Measurements from ENCODE around the gene MAB21L3.

Gene MAB21L3

GRCh38 chr1:116165572-116165971 lies 54.4 kb downstream of the MAB21L3 start:
- no peak for DNase-seq (ENCODE audit: low read depth in 2 of 2)

GRCh38 chr1:116166011-116166571 lies 54.9 kb downstream of the MAB21L3 start:
- no peak for DNase-seq (ENCODE audit: low read depth in 2 of 2)

GRCh38 chr1:116166655-116167054 lies 55.5 kb downstream of the MAB21L3 start:
- DNase-seq (ENCODE audit: low read depth in 2 of 2): no peak

GRCh38 chr1:116167625-116168276 lies 56.6 kb downstream of the MAB21L3 start:
- DNase-seq (ENCODE audit: low read depth in 2 of 2): no peak

GRCh38 chr1:116168277-116169032 lies 57.3 kb downstream of the MAB21L3 start:
- DNase-seq (ENCODE audit: low read depth in 2 of 2): peak; percentile 62 to 73

DNA sequence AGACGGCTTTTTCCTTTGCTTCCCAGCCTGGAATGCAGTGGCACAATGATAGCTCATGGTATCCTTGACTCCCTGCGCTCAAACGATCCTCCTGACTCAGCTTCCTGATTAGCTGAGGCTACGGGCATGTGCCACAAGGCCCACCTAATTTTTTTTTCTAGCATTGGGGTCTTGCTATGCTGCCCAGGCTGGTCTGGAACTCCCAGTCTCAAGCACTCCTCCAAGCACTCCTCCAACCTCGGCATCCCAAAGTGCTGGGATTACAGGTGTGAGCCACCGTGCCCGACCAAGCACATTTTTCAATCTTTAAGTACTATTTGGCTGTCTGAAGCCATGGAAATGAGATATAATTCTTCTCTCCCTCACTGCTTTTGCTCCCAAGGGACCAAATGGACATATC lies 58.7 kb downstream of the MAB21L3 start:
- no peak for DNase-seq (ENCODE audit: low read depth in 2 of 2)

- DNase-seq (ENCODE audit: low read depth in 2 of 2): no peak
These were observed 59.8 kb downstream of the MAB21L3 start for GRCh38 chr1:116170721-116171589.

DNA sequence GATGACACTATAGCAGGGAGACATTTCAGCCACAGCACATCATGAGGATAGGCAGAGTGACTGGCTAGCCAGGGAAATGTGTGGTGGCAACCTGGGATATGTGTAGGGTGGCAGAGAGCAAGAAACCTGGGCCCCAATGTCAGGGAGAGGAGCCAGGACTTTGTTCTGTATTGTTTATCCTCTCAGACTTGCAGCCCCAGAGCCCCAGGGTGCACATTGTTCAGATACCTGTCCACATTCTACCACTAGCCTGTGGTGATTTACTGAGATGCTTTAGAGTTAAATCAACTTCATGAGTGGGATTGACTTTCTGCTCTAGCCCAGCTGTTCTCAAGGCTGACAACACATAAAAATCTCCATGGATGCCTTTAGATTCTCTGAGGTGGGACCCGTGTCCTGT lies 61.5 kb downstream of the MAB21L3 start:
- no peak for DNase-seq (ENCODE audit: low read depth in 2 of 2)

DNA sequence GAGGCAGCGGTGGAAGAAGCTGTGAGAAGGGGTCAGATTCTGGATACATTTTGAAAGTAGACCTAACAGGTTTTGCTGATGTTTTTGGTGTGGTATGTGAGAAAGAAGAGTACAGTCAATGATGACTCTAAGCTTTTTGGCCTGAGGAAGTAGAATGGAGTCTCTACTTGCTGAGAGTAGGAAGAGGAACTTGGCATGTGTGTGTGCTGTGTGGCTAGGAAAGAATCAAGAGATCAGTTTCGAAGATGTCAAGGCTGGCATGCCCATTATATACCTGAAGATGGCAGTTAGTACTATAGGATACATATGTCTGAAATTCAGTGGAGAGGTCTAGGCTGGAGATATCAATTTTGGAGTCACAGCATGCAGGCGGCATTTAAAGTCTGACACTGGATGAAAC lies 64.4 kb downstream of the MAB21L3 start:
- DNase-seq (ENCODE audit: low read depth in 2 of 2): no peak

DNA sequence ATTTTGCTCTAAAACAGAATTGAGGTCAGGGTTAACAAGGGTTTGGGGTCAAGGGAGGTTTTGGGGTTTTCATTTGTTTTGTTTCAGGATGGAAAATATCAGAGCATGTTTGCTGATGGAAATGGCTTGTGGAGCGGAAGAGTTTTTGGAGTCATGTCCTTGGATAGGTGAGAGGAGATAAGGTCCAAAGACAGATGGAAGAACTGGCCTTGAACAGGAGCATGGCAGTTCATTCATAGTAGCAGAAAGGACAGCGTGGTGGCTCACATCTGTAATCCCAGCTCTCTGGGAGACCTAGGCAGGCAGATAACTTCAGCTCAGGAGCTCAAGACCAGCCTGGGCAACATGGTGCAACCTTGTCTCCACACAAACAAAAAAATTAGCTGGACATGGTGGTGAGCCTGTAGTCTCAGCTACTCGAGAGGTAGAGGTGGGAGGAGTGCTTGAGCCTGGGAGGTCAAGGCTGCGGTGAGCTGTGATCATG lies 65.1 kb downstream of the MAB21L3 start:
- no peak for DNase-seq (ENCODE audit: low read depth in 2 of 2)

DNA sequence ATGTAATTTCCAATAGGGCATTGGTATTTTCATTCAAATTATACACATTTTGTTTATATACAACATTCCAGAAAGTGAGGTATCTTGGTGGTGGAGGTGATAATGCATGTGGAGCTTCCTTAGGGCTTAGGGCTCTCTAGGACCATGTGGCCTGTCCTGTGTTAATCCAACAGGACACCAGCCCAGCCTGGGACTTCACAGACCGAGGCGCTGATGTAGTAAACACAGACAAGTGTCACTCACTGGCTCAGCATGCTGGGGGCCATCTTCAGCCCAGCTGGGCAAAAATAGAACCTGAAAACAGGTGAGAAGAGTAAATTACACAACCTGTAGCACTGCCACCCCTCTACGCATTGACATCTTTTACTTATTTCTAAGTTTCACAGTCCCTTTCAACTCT lies 66.7 kb downstream of the MAB21L3 start:
- DNase-seq (ENCODE audit: low read depth in 2 of 2): no peak

GRCh38 chr1:116178837-116179236 lies 67.6 kb downstream of the MAB21L3 start:
- no peak for DNase-seq (ENCODE audit: low read depth in 2 of 2)

DNA sequence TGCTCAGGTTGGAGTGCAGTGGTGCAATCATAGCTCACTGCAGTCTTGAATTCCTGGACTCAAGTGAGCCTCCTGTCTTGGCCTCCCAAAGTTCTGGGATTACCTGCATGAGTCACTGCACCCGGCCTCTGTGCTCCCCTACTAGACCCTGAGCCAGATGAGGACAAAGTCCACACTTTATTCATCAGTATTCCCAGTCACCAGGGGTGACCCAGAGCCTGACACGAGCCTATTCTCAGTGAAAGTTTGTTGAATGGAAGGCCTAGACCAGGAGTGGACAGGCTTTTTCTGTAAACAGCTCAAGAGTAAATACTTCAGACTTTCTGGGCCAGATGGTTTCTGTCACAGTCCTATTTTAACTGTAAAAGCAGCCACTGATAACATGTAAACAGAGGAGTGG lies 68.2 kb downstream of the MAB21L3 start:
- DNase-seq (ENCODE audit: low read depth in 2 of 2): no peak

- DNase-seq (ENCODE audit: low read depth in 2 of 2): no peak
These were observed 68.8 kb downstream of the MAB21L3 start for GRCh38 chr1:116179964-116180363.

DNA sequence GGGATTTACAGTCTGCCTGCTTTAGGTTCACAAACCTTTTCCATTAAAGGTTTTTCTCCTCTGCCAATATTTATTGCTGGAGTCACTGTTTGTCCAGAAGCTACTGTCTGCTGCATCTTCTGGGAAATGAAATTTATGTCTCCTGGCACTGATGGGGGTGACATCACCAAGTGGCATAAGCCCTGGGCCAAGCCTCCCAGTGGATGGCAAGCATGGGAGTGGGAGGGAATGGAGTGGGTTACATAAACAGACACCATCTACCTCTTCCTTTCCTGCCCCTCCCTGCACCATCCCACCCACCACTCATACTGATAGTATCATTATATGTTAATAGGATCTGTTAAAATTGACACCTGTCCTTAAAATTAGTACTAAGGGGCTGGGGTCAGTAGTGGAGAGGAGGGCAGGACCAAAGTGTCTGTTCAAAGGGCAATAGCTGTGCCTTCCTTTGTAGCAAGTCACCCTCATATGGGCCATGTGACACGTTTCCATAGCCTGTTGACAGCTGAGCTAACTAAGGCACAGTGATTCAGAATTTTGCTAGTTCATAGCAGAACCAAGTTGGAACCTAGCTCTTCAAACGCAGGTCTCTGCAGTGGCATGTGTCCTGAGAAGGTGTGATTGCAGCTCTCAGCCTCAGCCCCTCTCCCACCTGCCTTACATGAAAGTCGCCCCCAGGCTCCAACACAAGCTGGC lies 71.0 kb downstream of the MAB21L3 start:
- DNase-seq (ENCODE audit: low read depth in 2 of 2): no peak

Measured in stimulated activated CD8-positive, alpha-beta memory T cell treated with anti-CD3 and anti-CD28 coated beads, Interleukin-15, amount 100 ng/mL, for 48 hours (primary cell).